ENCODE measurements around the gene PRR33.

Gene PRR33

GRCh38 chr11:1853376-1854131 is 38.1 kb downstream of the PRR33 start:
- no peaks in the 10 kb centered on the region for H3K27me3 ChIP-seq (replicated peaks; ENCODE audit: control insufficient read depth, insufficient read depth, low read length)
- H3K36me3 ChIP-seq (ENCODE audit: control insufficient read depth, insufficient read depth, low read length): peaks cover 18% of the 10 kb centered on the region
- H3K4me3 ChIP-seq (replicated peaks; ENCODE audit: low read depth, low read length): peak overlapping the region; percentile 95
- DNase-seq (ENCODE audit: extremely low read depth, insufficient read length): no peak
- TF ChIP-seq, protein P1, sequence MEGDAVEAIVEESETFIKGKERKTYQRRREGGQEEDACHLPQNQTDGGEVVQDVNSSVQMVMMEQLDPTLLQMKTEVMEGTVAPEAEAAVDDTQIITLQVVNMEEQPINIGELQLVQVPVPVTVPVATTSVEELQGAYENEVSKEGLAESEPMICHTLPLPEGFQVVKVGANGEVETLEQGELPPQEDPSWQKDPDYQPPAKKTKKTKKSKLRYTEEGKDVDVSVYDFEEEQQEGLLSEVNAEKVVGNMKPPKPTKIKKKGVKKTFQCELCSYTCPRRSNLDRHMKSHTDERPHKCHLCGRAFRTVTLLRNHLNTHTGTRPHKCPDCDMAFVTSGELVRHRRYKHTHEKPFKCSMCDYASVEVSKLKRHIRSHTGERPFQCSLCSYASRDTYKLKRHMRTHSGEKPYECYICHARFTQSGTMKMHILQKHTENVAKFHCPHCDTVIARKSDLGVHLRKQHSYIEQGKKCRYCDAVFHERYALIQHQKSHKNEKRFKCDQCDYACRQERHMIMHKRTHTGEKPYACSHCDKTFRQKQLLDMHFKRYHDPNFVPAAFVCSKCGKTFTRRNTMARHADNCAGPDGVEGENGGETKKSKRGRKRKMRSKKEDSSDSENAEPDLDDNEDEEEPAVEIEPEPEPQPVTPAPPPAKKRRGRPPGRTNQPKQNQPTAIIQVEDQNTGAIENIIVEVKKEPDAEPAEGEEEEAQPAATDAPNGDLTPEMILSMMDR (IDR thresholded peaks at IDR 0.05; ENCODE audit: insufficient read depth, low read length, poor library complexity, severe bottlenecking): peak; percentile 26

GRCh38 chr11:1852877-1853276 is 38.8 kb downstream of the PRR33 start, which contains the start of gene LSP1:
Gene LSP1, plus strand, starts transcription at chr11:1853084. Its CDS starts 61 bp downstream, at chr11:1853145.
- Histone ChIP-seq H3K36me3 (ENCODE audit: control insufficient read depth, insufficient read depth, low read length) (peaks cover 12% of the 10 kb centered on the region), H3K4me3 (replicated peaks; ENCODE audit: low read depth, low read length) (peak within 1 kb of the TSS; percentile 95), H3K27me3 (replicated peaks; ENCODE audit: control insufficient read depth, insufficient read depth, low read length) (no peaks in the 10 kb centered on the region)
- peak; percentile 92 for DNase-seq (ENCODE audit: extremely low read depth, insufficient read length)
- TF ChIP-seq, protein P1 (IDR thresholded peaks at IDR 0.05; ENCODE audit: insufficient read depth, low read length, poor library complexity, severe bottlenecking): no peak

DNA sequence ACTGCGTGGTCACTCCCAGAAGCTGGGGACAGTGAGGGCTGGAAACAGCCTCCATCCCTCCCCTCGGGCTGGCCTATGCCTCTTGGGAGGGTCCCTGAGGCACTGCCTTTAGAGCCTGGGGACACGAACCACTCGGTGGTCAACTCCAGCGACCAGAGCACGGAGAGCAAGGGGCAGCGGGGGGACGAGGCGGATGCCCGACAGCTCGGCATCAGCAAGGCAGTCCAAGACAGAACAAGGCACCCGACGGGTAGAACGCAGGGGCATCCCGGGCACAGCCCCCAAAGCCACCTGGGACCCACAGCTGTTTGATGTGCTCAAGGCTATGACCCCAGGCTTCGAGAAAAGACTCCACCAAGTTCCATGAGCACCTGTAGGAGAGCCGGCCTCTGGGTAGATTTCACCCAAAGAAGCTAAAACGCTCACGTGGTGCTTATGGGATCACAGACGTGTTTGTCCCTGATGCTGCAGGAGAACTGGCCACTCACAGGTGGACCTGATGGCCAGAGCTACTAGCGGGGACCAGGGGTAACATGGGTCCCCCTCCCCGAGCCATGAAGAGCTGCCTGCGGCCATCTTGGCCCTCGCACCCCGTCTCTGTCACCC is 39.3 kb downstream of the PRR33 start:
- TF ChIP-seq, protein P1 (IDR thresholded peaks at IDR 0.05; ENCODE audit: insufficient read depth, low read length, poor library complexity, severe bottlenecking): no peak
- no peaks in the 10 kb centered on the region for H3K27me3 ChIP-seq (replicated peaks; ENCODE audit: control insufficient read depth, insufficient read depth, low read length)
- DNase-seq (ENCODE audit: extremely low read depth, insufficient read length): no peak
- peak overlapping the region; percentile 16; the same call in 1 of the 2 replicates for H3K4me3 ChIP-seq (replicated peaks; ENCODE audit: low read depth, low read length)
- peaks cover 12% of the 10 kb centered on the region for H3K36me3 ChIP-seq (ENCODE audit: control insufficient read depth, insufficient read depth, low read length)

DNA sequence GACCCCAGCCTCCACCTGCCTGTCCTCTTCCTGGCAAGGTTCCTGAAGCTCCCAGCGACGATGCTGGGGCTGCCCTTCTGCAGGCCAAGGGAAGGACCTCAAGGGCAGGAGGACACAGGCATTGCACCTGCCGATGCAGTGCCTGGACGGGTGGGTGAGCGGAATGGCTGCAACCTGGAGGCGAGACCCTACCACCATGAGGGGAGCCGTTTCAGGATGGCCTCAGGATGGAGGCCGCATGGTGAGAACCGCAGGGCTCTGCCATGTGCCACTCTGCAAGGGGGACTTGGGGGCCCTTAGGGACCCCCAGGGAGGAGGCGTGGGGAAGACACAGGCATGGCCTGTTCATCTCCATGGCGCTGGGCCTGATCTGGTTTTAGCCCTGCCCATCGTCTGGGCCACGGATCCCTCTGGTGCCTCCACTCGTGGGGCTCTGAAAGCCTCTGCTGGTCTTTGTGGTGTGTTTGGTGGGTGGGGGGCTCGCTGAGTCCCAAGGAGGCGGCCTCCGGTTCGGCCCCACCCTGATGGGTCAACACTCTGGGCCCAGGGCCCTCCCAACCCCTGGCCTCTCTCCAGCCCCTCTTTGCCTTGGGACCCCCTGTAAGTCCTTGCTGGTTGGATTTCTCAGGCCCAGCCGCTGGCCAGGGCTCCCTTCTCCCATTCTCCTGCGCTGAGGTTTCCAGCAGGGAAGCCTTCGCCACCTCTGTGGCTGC is 40.1 kb downstream of the PRR33 start:
- DNase-seq (ENCODE audit: extremely low read depth, insufficient read length): peak; percentile 75
- no peaks in the 10 kb centered on the region for H3K27me3 ChIP-seq (replicated peaks; ENCODE audit: control insufficient read depth, insufficient read depth, low read length)
- TF ChIP-seq, protein P1 (IDR thresholded peaks at IDR 0.05; ENCODE audit: insufficient read depth, low read length, poor library complexity, severe bottlenecking): no peak
- H3K4me3 ChIP-seq (replicated peaks; ENCODE audit: low read depth, low read length): no peak overlapping the region
- peaks cover 4% of the 10 kb centered on the region for H3K36me3 ChIP-seq (ENCODE audit: control insufficient read depth, insufficient read depth, low read length)

DNA sequence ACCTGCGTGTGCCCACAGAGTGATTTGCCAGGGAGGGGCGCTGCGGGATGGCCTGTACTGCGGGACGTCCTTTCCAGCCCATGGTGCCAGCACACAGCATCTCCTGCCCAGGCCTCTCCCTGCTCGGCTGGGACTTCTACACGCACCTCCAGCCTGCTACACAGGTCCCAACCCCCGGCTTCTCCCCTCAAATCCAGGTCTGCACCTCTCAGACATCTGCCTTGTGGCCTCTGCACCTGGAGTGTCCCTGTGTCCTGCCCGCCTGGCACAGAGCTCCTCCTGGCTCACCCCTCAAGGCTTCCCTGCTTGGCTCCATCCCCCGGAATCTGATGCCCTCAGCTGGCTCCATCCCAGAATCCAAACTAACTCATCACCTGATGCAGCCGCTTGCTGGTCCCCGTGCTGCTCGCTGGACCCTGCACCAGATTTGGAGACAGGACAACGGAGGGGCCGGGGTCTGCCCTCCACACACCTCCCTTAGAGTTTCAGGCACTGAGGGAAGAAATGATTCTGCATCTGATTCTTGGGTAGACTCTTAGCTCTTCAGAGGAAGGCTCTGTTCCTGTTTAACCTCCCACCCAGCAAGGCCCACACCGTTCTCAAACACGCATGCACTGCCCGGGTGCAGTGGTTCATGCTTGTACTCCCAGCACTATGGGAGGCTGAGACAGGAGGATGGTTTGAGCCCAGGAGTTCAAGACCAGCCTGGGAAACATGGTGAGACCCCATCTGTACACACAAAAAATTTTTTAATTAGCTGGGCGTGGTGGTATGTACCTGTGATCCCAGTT is 42.9 kb downstream of the PRR33 start:
- no peaks in the 10 kb centered on the region for H3K27me3 ChIP-seq (replicated peaks; ENCODE audit: control insufficient read depth, insufficient read depth, low read length)
- H3K4me3 ChIP-seq (replicated peaks; ENCODE audit: low read depth, low read length): no peak overlapping the region
- no peak for DNase-seq (ENCODE audit: extremely low read depth, insufficient read length)
- TF ChIP-seq, protein P1 (IDR thresholded peaks at IDR 0.05; ENCODE audit: insufficient read depth, low read length, poor library complexity, severe bottlenecking): no peak
- H3K36me3 ChIP-seq (ENCODE audit: control insufficient read depth, insufficient read depth, low read length): no peaks in the 10 kb centered on the region

Measured in GM06990 (cell line).